Activated T-cell treated with anti-CD3 and anti-CD28 coated beads for 48 hours (primary cell): Measurements from ENCODE around the gene CBL.

Experiments
- DNase-seq: peaks from one replicate; pipeline ENCODE4 v3.0.0-alpha.2; 2020; ENCODE audit warnings: low read depth

CBL gene

DNA sequence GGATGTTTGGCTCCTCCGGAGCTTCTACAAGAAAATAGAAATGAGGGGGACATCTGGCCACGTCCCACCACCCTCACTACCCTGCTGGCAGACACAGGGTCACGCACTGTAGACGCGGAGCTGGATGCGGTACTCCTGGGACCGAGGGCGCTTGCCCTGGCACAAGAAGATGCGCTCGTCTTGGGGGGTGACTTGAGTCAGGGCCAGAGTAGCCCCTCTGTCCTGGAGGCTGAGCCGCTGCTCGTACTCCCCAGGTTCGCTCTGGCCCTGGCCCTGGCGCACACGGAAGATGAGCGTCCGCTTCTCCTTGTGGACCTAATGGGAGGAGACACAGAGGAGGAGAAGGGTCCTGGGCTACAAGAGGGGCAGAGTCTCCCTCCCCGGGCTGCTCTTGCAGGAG lies 108.6 kb downstream of the CBL start:
- no peak for DNase-seq

- no peak for DNase-seq
Observed at GRCh38 chr11:119315131-119316015, 109.2 kb downstream of the CBL start.

DNA sequence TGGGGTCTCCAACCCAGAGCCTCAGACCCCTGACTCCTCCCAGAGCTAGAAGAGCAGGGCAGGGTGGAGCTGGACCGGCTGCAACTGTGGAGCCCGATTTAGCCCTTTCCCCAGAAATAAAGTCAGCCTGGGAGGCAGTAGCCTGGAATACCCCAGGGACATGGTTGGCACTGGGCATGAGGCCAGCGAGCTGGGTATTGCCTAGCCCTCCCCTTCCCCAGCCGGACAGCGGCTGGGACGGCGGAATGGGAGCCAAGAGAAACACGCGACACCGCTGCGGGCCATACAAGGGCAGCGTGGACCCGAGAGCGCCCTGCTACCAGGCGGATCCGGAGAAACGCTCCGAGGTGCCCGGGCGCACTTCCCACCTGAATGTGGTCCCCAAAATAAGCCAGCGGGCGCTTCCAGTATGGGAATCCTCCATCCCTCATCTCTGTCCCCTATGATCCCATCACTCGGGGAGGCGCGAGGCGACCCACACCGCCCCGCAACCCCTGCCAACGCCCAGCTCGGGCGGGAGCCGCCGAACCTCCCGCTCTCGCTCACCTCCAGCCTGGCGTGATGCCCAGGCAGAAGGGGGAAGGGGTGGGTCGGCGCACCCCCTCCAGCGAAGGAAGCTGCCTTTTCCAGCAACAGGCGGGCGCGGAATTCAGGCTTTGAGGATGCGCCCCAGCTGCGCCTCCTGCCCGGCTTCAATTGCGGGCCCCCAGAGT lies 110.0 kb downstream of the CBL start:
- no peak for DNase-seq

GRCh38 chr11:119316729-119317591 lies 110.8 kb downstream of the CBL start, which contains the start of gene MCAM:
TSS of gene MCAM (minus strand) at chr11:119317130. CDS start at chr11:119317101, 29 bp downstream.
- DNase-seq: no peak

GRCh38 chr11:119317592-119318239 lies 111.6 kb downstream of the CBL start:
- DNase-seq: no peak

GRCh38 chr11:119318240-119319135 lies 112.3 kb downstream of the CBL start:
- DNase-seq: no peak

- no peak for DNase-seq
Observed at GRCh38 chr11:119319136-119319699, 113.1 kb downstream of the CBL start.

DNA sequence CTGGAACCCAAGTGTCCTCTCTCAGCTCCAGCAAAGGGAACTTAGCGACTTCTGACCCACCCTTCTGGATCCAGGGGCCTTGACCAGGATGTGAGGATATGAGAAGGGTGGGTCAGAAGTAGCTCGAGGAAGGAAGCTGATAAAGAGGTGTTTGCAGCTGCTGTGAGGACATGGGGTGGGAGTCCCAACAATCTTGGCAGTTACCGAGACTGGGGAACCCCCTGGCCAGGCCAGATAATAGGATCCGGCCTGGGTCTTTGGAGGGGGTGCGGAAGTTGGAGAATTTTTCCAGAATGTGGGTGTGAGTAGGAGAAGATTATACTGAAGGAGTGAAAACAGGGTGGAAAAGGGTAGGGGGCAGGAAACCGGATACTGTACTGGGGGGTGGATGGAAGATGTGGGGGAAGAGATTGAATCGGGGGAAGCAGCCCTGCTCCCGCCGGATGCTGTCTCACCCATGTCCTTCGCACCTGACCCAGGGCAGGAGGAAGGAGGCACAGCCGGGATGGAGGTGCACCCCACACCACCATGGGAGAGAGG lies 113.6 kb downstream of the CBL start:
- DNase-seq: no peak

DNA sequence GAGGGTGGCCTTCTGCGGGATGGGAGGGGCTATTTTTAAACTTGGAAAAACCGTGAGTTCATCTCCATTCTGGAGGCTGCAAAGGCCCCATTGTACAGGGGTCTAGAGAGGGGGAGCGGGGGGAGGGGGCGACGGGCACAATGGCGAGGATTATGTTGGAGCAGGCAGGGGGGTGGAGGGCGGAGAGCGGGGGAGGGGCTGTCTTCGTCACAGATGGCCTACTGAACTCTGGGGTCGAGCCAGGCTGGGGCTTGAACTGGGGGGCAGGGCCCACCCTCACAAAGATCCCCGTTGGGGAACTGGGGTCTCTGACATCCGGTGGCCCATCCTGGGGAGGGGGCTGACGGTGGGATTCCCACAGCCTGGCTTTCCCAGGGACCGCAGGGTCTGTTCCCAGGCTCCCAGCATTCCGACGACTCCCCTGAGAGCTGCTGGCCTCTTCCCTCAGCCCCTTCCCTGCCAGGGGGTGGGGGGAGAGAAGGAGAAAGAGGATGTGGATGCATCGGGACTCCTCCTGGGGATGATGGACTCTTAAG lies 114.2 kb downstream of the CBL start:
- DNase-seq: no peak

- DNase-seq: peak; percentile 57
Observed at GRCh38 chr11:119320776-119321524, 114.8 kb downstream of the CBL start.

GRCh38 chr11:119322360-119322739 lies 116.2 kb downstream of the CBL start:
- no peak for DNase-seq

DNA sequence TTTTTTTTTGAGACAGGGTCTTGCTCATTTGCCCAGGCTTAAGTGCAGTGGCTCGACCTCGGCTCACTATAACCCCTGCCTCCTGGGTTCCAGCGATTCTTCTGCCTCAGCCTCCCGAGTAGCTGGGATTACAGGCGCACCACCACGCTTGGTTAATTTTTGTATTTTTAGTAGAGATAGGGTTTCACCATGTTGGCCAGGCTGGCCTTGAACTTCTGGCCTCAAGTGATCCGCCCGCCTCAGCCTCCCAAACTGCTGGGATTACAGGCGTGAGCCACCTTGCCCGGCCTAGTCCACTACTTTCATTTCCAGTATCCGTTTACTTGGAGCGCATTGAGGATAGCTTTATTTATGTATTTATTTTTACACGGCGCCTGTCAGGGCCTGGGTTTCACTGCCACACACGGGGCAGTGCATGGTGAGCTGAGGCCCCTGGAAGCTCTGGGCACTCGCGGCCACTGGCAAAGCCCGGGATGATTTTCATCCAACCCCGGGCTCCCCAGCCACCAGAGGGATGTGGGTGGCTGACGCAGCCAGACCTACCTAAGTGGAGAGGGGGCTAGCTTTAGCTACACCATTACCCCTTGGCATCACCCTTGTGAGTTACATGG lies 116.9 kb downstream of the CBL start:
- DNase-seq: no peak

DNA sequence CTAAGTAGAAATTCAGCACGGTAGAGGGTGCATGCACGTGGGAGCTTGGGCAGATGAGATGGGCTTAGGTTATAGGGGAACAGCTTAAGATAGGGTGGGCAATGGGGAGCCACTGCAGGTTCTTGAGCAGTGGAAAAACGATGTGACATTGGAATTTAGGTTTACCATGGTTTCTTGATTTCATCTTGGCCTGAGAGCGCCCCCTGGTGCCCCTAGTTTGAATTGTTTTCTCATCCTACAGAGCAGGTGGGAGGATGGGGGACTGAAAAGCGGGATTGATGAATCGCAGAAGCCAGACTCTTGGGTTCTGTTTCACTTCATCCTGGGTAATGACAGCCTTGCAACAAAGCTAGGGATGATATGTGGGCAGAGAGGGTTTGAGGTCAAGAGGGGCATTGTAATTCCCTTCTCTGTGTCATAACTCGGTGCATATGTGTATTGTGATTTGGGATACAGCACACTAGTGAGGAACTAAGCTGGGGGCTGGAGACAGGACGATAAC lies 117.4 kb downstream of the CBL start:
- peak; percentile 69 for DNase-seq

DNA sequence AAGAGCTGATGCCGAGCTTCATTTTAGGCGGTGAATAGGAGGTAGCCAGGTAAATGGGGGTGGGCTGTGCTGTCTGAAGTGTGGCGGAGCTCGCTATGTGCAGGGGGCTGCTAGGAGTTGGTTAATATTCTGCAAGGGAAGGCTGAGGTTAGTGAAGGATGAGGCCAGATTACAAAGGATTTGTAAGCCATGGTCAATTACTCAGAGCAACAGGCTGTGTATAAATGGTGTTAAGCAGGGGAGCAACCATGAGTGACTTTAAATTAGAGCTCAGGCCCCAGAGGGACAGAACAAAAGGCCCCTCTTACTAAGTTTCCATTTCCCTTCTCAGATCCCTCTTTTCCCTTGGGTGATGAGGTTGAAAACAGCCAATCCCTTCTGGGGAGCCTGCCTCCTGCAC lies 118.0 kb downstream of the CBL start:
- no peak for DNase-seq

DNA sequence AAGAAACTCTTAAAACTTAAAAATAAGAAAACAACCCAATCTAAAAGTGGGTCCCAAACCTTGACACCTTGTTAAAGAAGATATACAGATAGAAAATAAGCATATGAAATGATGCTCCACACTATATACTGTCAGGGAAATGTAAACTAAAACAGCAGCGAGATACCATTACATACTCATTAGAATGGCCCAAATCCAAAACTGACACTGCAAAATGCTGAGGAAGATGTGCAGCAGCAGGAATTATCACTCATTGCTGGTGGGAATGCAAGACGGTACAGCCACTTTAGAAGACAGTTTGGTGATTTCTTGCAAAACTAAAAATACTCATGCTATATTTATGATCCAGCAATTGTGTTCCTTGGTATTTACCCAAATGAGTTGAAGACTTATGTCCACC lies 123.2 kb downstream of the CBL start:
- no peak for DNase-seq

GRCh38 chr11:119330237-119330636 lies 124.1 kb downstream of the CBL start:
- no peak for DNase-seq

DNA sequence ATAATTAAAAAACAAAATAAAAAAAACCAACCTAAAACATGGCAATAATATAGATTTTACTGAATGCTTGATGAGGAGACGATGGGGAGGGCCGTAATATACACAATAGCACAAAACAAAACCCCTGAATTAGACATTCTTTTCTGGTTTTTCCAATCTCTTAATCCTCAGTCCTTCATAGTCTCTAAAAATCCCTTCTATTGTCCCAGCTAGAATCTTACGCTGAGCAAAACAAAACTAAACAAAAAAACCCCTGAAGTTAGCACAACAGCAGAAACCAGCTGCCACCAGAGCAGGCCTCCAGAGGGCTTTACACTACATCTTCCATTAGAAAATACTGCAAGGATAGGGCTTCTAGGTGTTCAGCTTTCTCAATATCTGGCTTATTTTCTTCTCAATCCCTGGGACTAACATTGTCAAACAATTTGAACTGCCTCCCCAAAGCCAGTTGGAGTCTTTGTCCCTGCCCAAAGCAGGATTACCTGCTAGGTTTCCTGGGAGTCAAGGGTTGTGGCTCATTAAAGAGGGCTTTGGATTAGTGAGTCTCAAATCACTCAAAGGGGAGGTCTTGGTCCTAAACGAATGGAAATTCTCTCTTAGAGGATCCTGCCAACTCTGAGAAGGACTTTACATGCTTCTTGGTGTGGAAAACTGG lies 126.1 kb downstream of the CBL start:
- no peak for DNase-seq
